PC-3 (cell line): Measurements from ENCODE around the gene PPP1R12A. TPM values are rescaled to one million over a fixed set of nuclear protein-coding genes. Genes with fewer than 3 reads are reported as not detected.

Experiments used
- ATAC-seq: fragments of 200-7000 bp; cut with Tn5 transposase; 2 replicates; pipeline ENCODE4 v1.9.1; 2020; ENCODE audit warnings: mild to moderate bottlenecking, moderate library complexity
- Bru-seq: library from RNA; stranded (reverse); fragments of 400-500 nt; gene quantifications from one replicate; lab custom pipeline; 2021; lab: Mats Ljungman, UMichigan
- BruChase-seq, 2 experiments: library from RNA; stranded (reverse); fragments of 400-500 nt; gene quantifications; one replicate each; lab custom pipeline; 2021; lab: Mats Ljungman, UMichigan
- BruUV-seq: library from RNA; stranded (reverse); fragments of 400-500 nt; replicated peaks from 2 replicates; lab custom pipeline; 2021; lab: Mats Ljungman, UMichigan
- CTCF ChIA-PET: fragments of 300-600 bp; sonication (Branson Sonifier 250); formaldehyde crosslinking; loops from one replicate; lab custom pipeline; 2022; ENCODE audit warnings: antibody characterized with exemption; lab: Charles Lee
- POLR2A ChIA-PET: fragments of 300-600 bp; sonication (Branson Sonifier 250); formaldehyde crosslinking; loops from one replicate; lab custom pipeline; 2022; ENCODE audit warnings: antibody characterized with exemption; ENCODE audit not compliant: unreplicated experiment; lab: Charles Lee
- DNase-seq: peaks from one replicate; pipeline ENCODE4 v3.0.0-alpha.2; 2015
- H2AFZ ChIP-seq: fragments of 300-600 bp; sonication (generic); 2 replicates; pipeline ENCODE4 v1.6.0; 2016; ENCODE audit warnings: antibody characterized with exemption, low read length
- H3F3A ChIP-seq: fragments of 300-600 bp; sonication (generic); one replicate; pipeline ENCODE4 v1.6.0; 2017; ENCODE audit warnings: antibody characterized with exemption, low read length, control low read depth, mild to moderate bottlenecking; ENCODE audit not compliant: unreplicated experiment
- H3K27ac ChIP-seq: fragments of 300-600 bp; sonication (generic); 2 replicates; pipeline ENCODE4 v1.5.1; 2016; ENCODE audit warnings: mild to moderate bottlenecking, low read length
- H3K27me3 ChIP-seq: fragments of 300-600 bp; sonication (generic); 2 replicates; pipeline ENCODE4 v1.6.1; 2016; ENCODE audit warnings: low read length, mixed read lengths
- H3K36me3 ChIP-seq: fragments of 300-600 bp; sonication (generic); 2 replicates; pipeline ENCODE4 v1.6.1; 2016; ENCODE audit warnings: low read depth, mixed run types, low read length, mixed read lengths
- H3K4me1 ChIP-seq: fragments of 300-600 bp; sonication (generic); 2 replicates; pipeline ENCODE4 v1.5.1; 2016; ENCODE audit warnings: low read length; ENCODE audit not compliant: insufficient read depth
- H3K4me2 ChIP-seq: fragments of 300-600 bp; sonication (generic); 2 replicates; pipeline ENCODE4 v1.6.0; 2016; ENCODE audit warnings: low read length
- H3K4me3 ChIP-seq: fragments of 300-600 bp; sonication (generic); 2 replicates; pipeline ENCODE4 v1.5.1; 2016; ENCODE audit warnings: mild to moderate bottlenecking, low read length, mixed read lengths
- H3K79me2 ChIP-seq: fragments of 300-600 bp; sonication (generic); 2 replicates; pipeline ENCODE4 v1.6.1; 2017; ENCODE audit warnings: low read length, mixed read lengths
- H3K9ac ChIP-seq: fragments of 300-600 bp; sonication (generic); 2 replicates; pipeline ENCODE4 v1.6.0; 2016; ENCODE audit warnings: mild to moderate bottlenecking, low read length
- H3K9me2 ChIP-seq: fragments of 300-600 bp; sonication (generic); replicated peaks from 2 replicates; pipeline ENCODE4 v1.6.1; 2016; ENCODE audit warnings: mixed run types, low read length, mixed read lengths
- H3K9me3 ChIP-seq: fragments of 300-600 bp; sonication (generic); 2 replicates; pipeline ENCODE4 v1.6.1; 2016; ENCODE audit warnings: low read length, mixed read lengths
- H4K20me1 ChIP-seq: fragments of 300-600 bp; sonication (generic); 2 replicates; pipeline ENCODE4 v1.6.1; 2016; ENCODE audit warnings: low read length, mixed read lengths
- EZH2 ChIP-seq: fragments of 300-600 bp; sonication (generic); IDR thresholded peaks from one replicate; pipeline ENCODE4 v1.6.1; 2017; ENCODE audit warnings: antibody characterized with exemption, mild to moderate bottlenecking, low read length; ENCODE audit not compliant: unreplicated experiment
- EZH2phosphoT487 ChIP-seq: fragments of 300-600 bp; sonication (generic); IDR thresholded peaks from 2 replicates; pipeline ENCODE4 v1.6.1; 2018; ENCODE audit warnings: mild to moderate bottlenecking, antibody characterized with exemption, low read length, borderline replicate concordance
- intact Hi-C: fragments of 100-400 bp; cut with micrococcal nuclease; formaldehyde crosslinking; loops from 2 replicates; pipeline ENCODE4 v1.9.0; 2023
- long read RNA-seq: library from polyadenylated mRNA; unstranded; transcript quantifications from one replicate; pipeline ENCODE4 v2.0.0, GENCODE V29; 2021; ENCODE audit not compliant: unreplicated experiment
- total RNA-seq: library from RNA; depleted of rRNA; stranded (reverse); fragments of >200 nt; gene quantifications from 2 replicates; pipeline ENCODE4 v1.2.3, GENCODE V29; 2014; rRNA removed
- TF ChIP-seq, protein P1 (sequence below): fragments of 300-600 bp; sonication (generic); conservative IDR thresholded peaks from 2 replicates; pipeline ENCODE4 v1.5.1; 2017; ENCODE audit warnings: antibody characterized with exemption, low read depth, mild to moderate bottlenecking, low read length

Gene PPP1R12A
- total RNA-seq, result 43.2 and 67.5 TPM in 2 replicates
- percentile 90 among the genes with signal in this experiment for Bru-seq, nascent RNA
- percentile 79 among the genes with signal in this experiment for BruChase-seq, experiment 1, labeled RNA remaining after a 6-hour chase
- percentile 83 among the genes with signal in this experiment for BruChase-seq, experiment 2, labeled RNA remaining after a 2-hour chase
- long read RNA-seq, partial matches to known transcripts, result 137 of 165 reads
- long read RNA-seq, other reads (novel, unspliced or antisense), result 27 of 165 reads

DNA sequence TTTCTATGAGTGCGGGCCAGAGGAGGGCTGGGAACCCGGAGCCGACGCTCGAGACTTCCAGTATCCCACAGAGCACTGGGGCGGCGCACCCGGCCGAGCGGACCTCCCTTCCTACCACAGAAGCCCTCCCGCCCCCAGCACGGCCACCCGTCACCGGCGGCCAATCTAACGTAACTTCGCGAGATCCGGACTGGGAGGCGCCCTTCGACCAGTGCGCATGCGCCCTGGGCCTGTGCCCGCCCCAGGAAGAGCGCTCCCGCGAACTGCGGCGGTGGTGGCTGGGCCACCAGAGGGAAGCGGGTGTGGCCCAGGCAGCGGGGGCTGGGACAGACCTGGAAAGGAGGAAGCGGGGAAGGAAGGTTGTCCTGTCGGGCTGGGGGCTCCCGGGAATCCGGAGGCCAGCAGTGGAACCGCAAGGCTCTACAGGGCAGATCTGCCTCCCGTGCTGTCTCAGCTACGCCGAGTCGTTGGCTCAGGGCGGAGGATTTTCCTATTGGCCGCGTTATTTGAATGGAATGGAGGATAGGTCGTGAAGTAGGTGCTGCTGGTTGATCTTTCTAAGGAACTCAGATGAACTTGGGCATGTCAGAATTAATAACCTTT is at the start of gene PPP1R12A:
Gene PPP1R12A (minus strand): TSS at position 77 of the 603 bp plus-strand sequence. CDS start 166 bp downstream, outside the sequence.
- peaks cover 65% of the 10 kb centered on the region for H3K79me2 ChIP-seq
- intact Hi-C loops, result loop anchor here (1.0 to 10.0 kb wide), 7 partner anchors 48 to 510 kb away; no protein-coding TSS in a partner anchor
- POLR2A ChIA-PET, result interaction anchor here (0.6 kb wide), 1 partner anchor 111 kb away, joined by 6 read pairs; no protein-coding TSS in a partner anchor

DNA sequence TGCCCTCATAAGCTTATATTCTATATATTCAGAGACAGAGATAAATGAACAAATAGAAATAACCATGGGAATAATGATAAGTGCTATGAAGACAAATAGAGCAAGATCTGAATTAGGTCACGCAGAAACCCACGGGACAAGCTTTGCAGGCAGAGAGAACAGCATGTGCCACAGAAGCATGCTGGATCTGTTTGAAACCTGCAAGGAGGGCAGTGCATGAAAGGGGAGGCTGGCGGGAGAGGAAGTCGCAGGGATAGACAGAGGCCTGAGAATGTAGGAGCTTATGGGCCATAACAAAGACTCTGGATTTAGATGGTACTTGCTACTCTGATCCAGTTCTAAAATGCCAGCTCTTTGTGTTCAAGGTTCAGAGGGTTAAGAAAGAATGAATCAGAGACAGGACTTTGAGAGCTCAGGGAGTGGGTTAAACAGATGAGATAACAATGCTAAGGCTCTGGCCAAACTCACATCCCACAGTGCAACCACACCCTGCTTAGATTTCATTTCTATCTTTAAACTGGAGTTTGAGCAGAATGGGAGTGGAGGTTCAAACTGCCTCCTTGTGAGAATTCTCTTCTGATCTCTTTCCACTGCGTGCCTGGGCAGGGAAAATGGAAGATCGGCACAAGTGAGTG is 49.2 kb upstream of the PPP1R12A start:
- H3K27ac ChIP-seq, result peak overlapping the region; percentile 70
- no peaks in the 10 kb centered on the region for H3K9me3 ChIP-seq
- H3K4me3 ChIP-seq, result no peak overlapping the region
- no peak overlapping the region for H2AFZ ChIP-seq
- H3F3A ChIP-seq, result no peaks in the 10 kb centered on the region
- CTCF ChIA-PET, result interaction anchor here (0.6 kb wide), 1 partner anchor 212 kb away, joined by 3 read pairs; no protein-coding TSS in a partner anchor
- H3K36me3 ChIP-seq, result no peaks in the 10 kb centered on the region
- intact Hi-C loops, result loop anchor here (1.0 to 5.0 kb wide), 2 partner anchors 60 to 203 kb away; no protein-coding TSS in a partner anchor
- BruUV-seq, result no TSS peak
- POLR2A ChIA-PET, result interaction anchor here (0.6 kb wide), 1 partner anchor 62 kb away, joined by 3 read pairs; no protein-coding TSS in a partner anchor
- no peaks in the 10 kb centered on the region for H4K20me1 ChIP-seq
- H3K4me2 ChIP-seq, result peak overlapping the region; percentile 67
- TF ChIP-seq EZH2phosphoT487 (no peak), EZH2 (no peak)
- TF ChIP-seq, protein P1, sequence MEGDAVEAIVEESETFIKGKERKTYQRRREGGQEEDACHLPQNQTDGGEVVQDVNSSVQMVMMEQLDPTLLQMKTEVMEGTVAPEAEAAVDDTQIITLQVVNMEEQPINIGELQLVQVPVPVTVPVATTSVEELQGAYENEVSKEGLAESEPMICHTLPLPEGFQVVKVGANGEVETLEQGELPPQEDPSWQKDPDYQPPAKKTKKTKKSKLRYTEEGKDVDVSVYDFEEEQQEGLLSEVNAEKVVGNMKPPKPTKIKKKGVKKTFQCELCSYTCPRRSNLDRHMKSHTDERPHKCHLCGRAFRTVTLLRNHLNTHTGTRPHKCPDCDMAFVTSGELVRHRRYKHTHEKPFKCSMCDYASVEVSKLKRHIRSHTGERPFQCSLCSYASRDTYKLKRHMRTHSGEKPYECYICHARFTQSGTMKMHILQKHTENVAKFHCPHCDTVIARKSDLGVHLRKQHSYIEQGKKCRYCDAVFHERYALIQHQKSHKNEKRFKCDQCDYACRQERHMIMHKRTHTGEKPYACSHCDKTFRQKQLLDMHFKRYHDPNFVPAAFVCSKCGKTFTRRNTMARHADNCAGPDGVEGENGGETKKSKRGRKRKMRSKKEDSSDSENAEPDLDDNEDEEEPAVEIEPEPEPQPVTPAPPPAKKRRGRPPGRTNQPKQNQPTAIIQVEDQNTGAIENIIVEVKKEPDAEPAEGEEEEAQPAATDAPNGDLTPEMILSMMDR, result no peak
- ATAC-seq, result peak; percentile 55
- peaks cover 37% of the 10 kb centered on the region for H3K4me1 ChIP-seq
- H3K9ac ChIP-seq, result no peak overlapping the region
- no peaks in the 10 kb centered on the region for H3K79me2 ChIP-seq
- peak; percentile 70 for DNase-seq
- no peaks in the 10 kb centered on the region for H3K27me3 ChIP-seq
- H3K9me2 ChIP-seq, result no peaks in the 10 kb centered on the region

More for the DNA sequence above, at the start of gene PPP1R12A:
- H2AFZ ChIP-seq, result peak within 1 kb of the TSS; percentile 93
- CTCF ChIA-PET, result no interaction called here
- H3F3A ChIP-seq, result no peaks in the 10 kb centered on the region
- BruUV-seq, result no TSS peak
- H3K36me3 ChIP-seq, result no peaks in the 10 kb centered on the region
- peak within 1 kb of the TSS; percentile 73 for H3K27ac ChIP-seq
- no peaks in the 10 kb centered on the region for H3K9me3 ChIP-seq
- H3K27me3 ChIP-seq, result no peaks in the 10 kb centered on the region
- H4K20me1 ChIP-seq, result peaks cover 25% of the 10 kb centered on the region
- peak; percentile 98 for DNase-seq
- no peaks in the 10 kb centered on the region for H3K9me2 ChIP-seq
- peak within 1 kb of the TSS; percentile 91 for H3K9ac ChIP-seq
- H3K4me2 ChIP-seq, result peak within 1 kb of the TSS; percentile 92
- ATAC-seq, result peak; percentile 88
- H3K4me1 ChIP-seq, result peaks cover 19% of the 10 kb centered on the region
- TF ChIP-seq, protein P1, result no peak
- no peak for TF ChIP-seq EZH2phosphoT487
- H3K4me3 ChIP-seq, result peak within 1 kb of the TSS; percentile 95
